Naive thymus-derived CD4-positive, alpha-beta T cell (primary cell): ENCODE data around the gene GLDC. TPM values are rescaled to one million over a fixed set of nuclear protein-coding genes. Genes with fewer than 3 reads are reported as not detected.
A peak's percentile ranks its signal among the peaks of the same experiment; 100 is the strongest.

ENCODE experiments used
- ATAC-seq: fragments of 150-1000 bp; cut with Tn5 transposase; 2 replicates; pipeline ENCODE4 v1.10.0; 2021; ENCODE audit warnings: mild to moderate bottlenecking, moderate library complexity
- CTCF ChIA-PET: fragments of 350-600 bp; sonication (Branson Sonifier 250); formaldehyde crosslinking; loops from one replicate; lab custom pipeline; 2021; ENCODE audit warnings: antibody characterized with exemption; lab: Charles Lee
- POLR2A ChIA-PET: fragments of 350-600 bp; sonication (Branson Sonifier 250); formaldehyde crosslinking; loops from one replicate; lab custom pipeline; 2021; ENCODE audit warnings: antibody characterized with exemption, inconsistent platforms; lab: Charles Lee
- DNase-seq, 9 donors: peaks; one replicate each; pipeline versions ENCODE4 v3.0.0 to v3.0.0-alpha.2; 2020 to 2022; ENCODE audit warnings: mixed read lengths in 1 of 9
- H3K27ac ChIP-seq: one replicate; pipeline ENCODE4 v1.7.0; 2013; ENCODE audit warnings: mild to moderate bottlenecking, low read depth, low read length, moderate library complexity
- H3K27me3 ChIP-seq, 2 donors: one replicate each; pipeline ENCODE4 v1.7.0; 2013; ENCODE audit warnings: low read length in 2 of 2, mild to moderate bottlenecking in 2 of 2, moderate library complexity in 2 of 2; ENCODE audit not compliant: control insufficient read depth in 2 of 2, insufficient read depth in 2 of 2
- H3K36me3 ChIP-seq, 3 experiments: 1 replicate in 2 of 3; 2 replicates in 1 of 3; pipeline ENCODE4 v1.7.0; 2013; ENCODE audit warnings: low read length in 3 of 3, mild to moderate bottlenecking in 3 of 3, moderate library complexity in 1 of 3; ENCODE audit not compliant: insufficient read depth in 3 of 3, control insufficient read depth in 2 of 3
- H3K4me1 ChIP-seq, 2 donors: one replicate each; pipeline ENCODE4 v1.7.0; 2013; ENCODE audit warnings: low read length in 2 of 2, mild to moderate bottlenecking in 2 of 2, moderate library complexity in 1 of 2; ENCODE audit not compliant: control insufficient read depth in 2 of 2, insufficient read depth in 2 of 2
- H3K4me3 ChIP-seq: 2 replicates; pipeline ENCODE4 v1.7.0; 2013; ENCODE audit warnings: mild to moderate bottlenecking, low read length
- H3K9me3 ChIP-seq, 3 experiments: 1 replicate in 2 of 3; 2 replicates in 1 of 3; pipeline ENCODE4 v1.7.0; 2013; ENCODE audit warnings: low read length in 3 of 3; ENCODE audit not compliant: control insufficient read depth in 2 of 3
- H3K27ac Mint-ChIP-seq, 9 donors: one replicate each; pipeline ENCODE4 v1.8.0; 2020 to 2022; ENCODE audit warnings: mixed read lengths in 9 of 9, mild to moderate bottlenecking in 8 of 9, moderate library complexity in 5 of 9, inconsistent platforms in 2 of 9
- H3K27me3 Mint-ChIP-seq, 5 donors: one replicate each; pipeline ENCODE4 v1.8.0; 2021 to 2022; ENCODE audit warnings: mixed read lengths in 5 of 5, mild to moderate bottlenecking in 1 of 5
- H3K36me3 Mint-ChIP-seq, 5 donors: one replicate each; pipeline ENCODE4 v1.8.0; 2020 to 2022; ENCODE audit warnings: mixed read lengths in 5 of 5, mild to moderate bottlenecking in 3 of 5, inconsistent platforms in 1 of 5
- H3K4me1 Mint-ChIP-seq, 7 donors: one replicate each; pipeline ENCODE4 v1.8.0; 2020 to 2022; ENCODE audit warnings: mixed read lengths in 7 of 7, mild to moderate bottlenecking in 3 of 7, inconsistent platforms in 1 of 7
- H3K4me3 Mint-ChIP-seq, 10 donors: one replicate each; pipeline ENCODE4 v1.8.0; 2020 to 2022; ENCODE audit warnings: mild to moderate bottlenecking in 10 of 10, mixed read lengths in 10 of 10, moderate library complexity in 6 of 10, inconsistent platforms in 2 of 10
- H3K9me3 Mint-ChIP-seq, 11 donors: one replicate each; pipeline ENCODE4 v1.8.0; 2020 to 2022; ENCODE audit warnings: mixed read lengths in 11 of 11, mild to moderate bottlenecking in 4 of 11, inconsistent platforms in 1 of 11, moderate library complexity in 1 of 11
- intact Hi-C, 2 donors: fragments of 100-400 bp; cut with micrococcal nuclease; formaldehyde crosslinking; loops; one replicate each; pipeline ENCODE4 v1.15.1; 2023
- polyA plus RNA-seq, 2 donors: library from polyadenylated mRNA; unstranded; fragments of 300-500 nt; fragmentation: Illumina TruSeq; gene quantifications; one replicate each; pipeline ENCODE4 v1.2.3, GENCODE V29; 2021
- total RNA-seq, 6 experiments: library from RNA in 5 of 6; stranded (reverse) in 5 of 6; gene quantifications; 1 replicate in 5 of 6; 2 replicates in 1 of 6; pipeline ENCODE4 v1.2.3 and lab custom pipeline; 2021 to 2026

The GLDC gene
- total and polyA plus RNA-seq, 7 experiments from 2014 or later, result 0.56 to 2.2 (median 2.0) TPM; not detected in 4

- DNase-seq, result peak in 1 of 9 donors; percentile 18
- Histone ChIP-seq H3K36me3 (no peaks in the 10 kb centered on the region), H3K27me3 (no peaks in the 10 kb centered on the region), H3K4me1 (no peaks in the 10 kb centered on the region), H3K9me3 (no peaks in the 10 kb centered on the region), H3K27ac (no peak overlapping the region), H3K4me3 (no peak overlapping the region)
- no peak for ATAC-seq
- H3K36me3 Mint-ChIP-seq, result peaks cover 0 to 3% (median 0%) of the 10 kb centered on the region in 5 donors
- intact Hi-C loops, result loop anchor here (1.0 to 10.0 kb wide), 5 partner anchors 101 to 1702 kb away; partner anchors contain the start of gene JAK2 (in 1 of the 2)
- peak overlapping the region in 1 of 9 donors; percentile 77 for H3K27ac Mint-ChIP-seq
- H3K27me3 Mint-ChIP-seq, result no peaks in the 10 kb centered on the region
- CTCF ChIA-PET, result interaction anchor here (0.9 to 2.1 kb wide), 3 partner anchors 100 to 331 kb away, joined by 3 to 5 read pairs (median 4); no protein-coding TSS in a partner anchor
- POLR2A ChIA-PET, result interaction anchor here (1.1 to 8.4 kb wide), 5 partner anchors 30 to 274 kb away, joined by 3 to 132 read pairs (median 4); partner anchors contain the start of genes KDM4C and UHRF2
- H3K9me3 Mint-ChIP-seq, result peaks cover 0 to 2% (median 0%) of the 10 kb centered on the region in 11 donors
- H3K4me3 Mint-ChIP-seq, result no peak overlapping the region
- H3K4me1 Mint-ChIP-seq, result peaks cover 0 to 23% (median 16%) of the 10 kb centered on the region in 7 donors
Measured at GRCh38 chr9:6686396-6686795, 40.9 kb upstream of the GLDC start.

- Histone ChIP-seq H3K9me3 (no peaks in the 10 kb centered on the region), H3K27ac (peak overlapping the region; percentile 91), H3K36me3 (no peaks in the 10 kb centered on the region), H3K4me3 (peak overlapping the region; percentile 89), H3K4me1 (peaks cover 0 to 6% of the 10 kb centered on the region in 2 donors), H3K27me3 (no peaks in the 10 kb centered on the region)
- ChIA-PET POLR2A (interaction anchor here (0.7 to 8.4 kb wide), 17 partner anchors 12 to 674 kb away, joined by 3 to 132 read pairs (median 4); partner anchors contain the start of genes KDM4C, RANBP6 and UHRF2), CTCF (interaction anchor here (0.5 to 1.3 kb wide), 4 partner anchors 10 to 326 kb away, joined by 3 to 7 read pairs (median 4); partner anchors contain the start of gene KDM4C)
- H3K4me1 Mint-ChIP-seq, result peaks cover 7 to 31% (median 22%) of the 10 kb centered on the region in 7 donors
- H3K4me3 Mint-ChIP-seq, result peak overlapping the region; percentile 88 to 98 (median 95)
- ATAC-seq (peak; percentile 1), DNase-seq (no peak)
- H3K27ac Mint-ChIP-seq, result peak overlapping the region; percentile 97 to 100 (median 99)
- intact Hi-C loops, result loop anchor here (1.0 to 10.0 kb wide), 19 partner anchors 15 to 1697 kb away; partner anchors contain the start of genes KDM4C (in 2 of the 2), UHRF2 (in 2 of the 2), CD274 (in 1 of the 2) and DMAC1 (in 1 of the 2)
- H3K36me3 Mint-ChIP-seq, result peaks cover 0 to 3% (median 0%) of the 10 kb centered on the region in 5 donors
- H3K9me3 Mint-ChIP-seq, result no peaks in the 10 kb centered on the region
- H3K27me3 Mint-ChIP-seq, result no peaks in the 10 kb centered on the region
Measured at GRCh38 chr9:6681957-6682501, 36.5 kb upstream of the GLDC start.

DNA sequence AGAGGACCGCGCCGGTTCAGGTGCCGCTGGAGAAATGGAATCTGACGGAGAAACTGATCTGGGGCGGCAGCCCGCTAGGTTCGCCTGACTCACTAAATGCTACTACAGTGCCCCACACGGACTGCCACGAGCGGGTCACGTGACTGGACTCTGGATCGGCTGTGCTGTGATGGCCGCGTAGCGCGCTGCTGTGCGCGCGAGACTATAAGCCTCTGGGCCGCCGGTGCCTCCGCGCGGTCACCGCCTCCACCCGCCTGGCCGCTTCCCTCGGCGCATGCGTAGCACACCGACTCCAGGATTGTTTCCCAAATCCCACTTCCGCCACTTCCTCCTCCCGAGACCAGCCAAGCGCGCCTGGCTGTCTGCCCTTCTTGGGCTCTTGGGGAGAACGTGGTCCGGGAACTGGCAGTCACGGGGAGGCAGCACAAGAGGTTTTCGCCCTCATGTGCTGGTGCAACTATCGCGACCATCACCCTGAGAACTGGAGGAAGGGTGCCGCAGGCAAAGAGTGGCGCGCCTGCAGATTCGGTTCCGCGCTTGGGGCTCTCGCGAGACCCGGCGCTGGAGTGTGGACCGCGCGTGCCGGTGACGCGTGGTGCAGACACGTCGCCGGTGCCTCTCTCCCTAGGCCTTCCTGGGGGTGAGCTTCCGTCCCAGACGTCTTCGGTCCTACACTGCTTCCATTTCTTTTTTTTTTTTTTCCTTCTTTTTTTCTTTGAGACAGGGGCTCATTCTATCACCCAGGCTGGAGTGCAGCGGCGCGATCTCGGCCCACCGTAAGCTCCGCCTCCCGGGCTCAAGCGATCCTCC is 35.8 kb upstream of the GLDC start:
- ChIA-PET CTCF (interaction anchor here (0.5 to 1.3 kb wide), 4 partner anchors 10 to 326 kb away, joined by 3 to 5 read pairs (median 3); partner anchors contain the start of gene KDM4C), POLR2A (interaction anchor here (0.7 to 8.4 kb wide), 20 partner anchors 11 to 673 kb away, joined by 3 to 132 read pairs (median 4); partner anchors contain the start of genes KDM4C, RANBP6 and UHRF2)
- H3K36me3 Mint-ChIP-seq, result peaks cover 0 to 3% (median 0%) of the 10 kb centered on the region in 5 donors
- Histone ChIP-seq H3K4me1 (peaks cover 0 to 6% of the 10 kb centered on the region in 2 donors), H3K27ac (peak overlapping the region; percentile 91), H3K9me3 (no peaks in the 10 kb centered on the region), H3K27me3 (no peaks in the 10 kb centered on the region), H3K36me3 (no peaks in the 10 kb centered on the region), H3K4me3 (peak overlapping the region; percentile 89)
- peak overlapping the region; percentile 97 to 100 (median 99) for H3K27ac Mint-ChIP-seq
- ATAC-seq, result peak; percentile 90
- H3K4me3 Mint-ChIP-seq, result peak overlapping the region; percentile 88 to 98 (median 95)
- peak; percentile 71 to 95 (median 90) for DNase-seq
- no peaks in the 10 kb centered on the region for H3K9me3 Mint-ChIP-seq
- no peaks in the 10 kb centered on the region for H3K27me3 Mint-ChIP-seq
- intact Hi-C loops, result loop anchor here (1.0 to 10.0 kb wide), 19 partner anchors 14 to 1697 kb away; partner anchors contain the start of genes KDM4C (in 2 of the 2), UHRF2 (in 2 of the 2), CD274 (in 1 of the 2) and DMAC1 (in 1 of the 2)
- H3K4me1 Mint-ChIP-seq, result peaks cover 7 to 31% (median 20%) of the 10 kb centered on the region in 7 donors

- peak in 1 of 9 donors; percentile 69 for DNase-seq
- POLR2A ChIA-PET, result interaction anchor here (0.6 to 8.4 kb wide), 7 partner anchors 11 to 666 kb away, joined by 3 to 132 read pairs (median 4); partner anchors contain the start of genes KDM4C, RANBP6 and UHRF2
- intact Hi-C loops, result loop anchor here (1.0 to 10.0 kb wide), 19 partner anchors 13 to 1696 kb away; partner anchors contain the start of genes KDM4C (in 2 of the 2), UHRF2 (in 2 of the 2), CD274 (in 1 of the 2) and DMAC1 (in 1 of the 2)
Measured at GRCh38 chr9:6680797-6681146, 35.2 kb upstream of the GLDC start.

DNA sequence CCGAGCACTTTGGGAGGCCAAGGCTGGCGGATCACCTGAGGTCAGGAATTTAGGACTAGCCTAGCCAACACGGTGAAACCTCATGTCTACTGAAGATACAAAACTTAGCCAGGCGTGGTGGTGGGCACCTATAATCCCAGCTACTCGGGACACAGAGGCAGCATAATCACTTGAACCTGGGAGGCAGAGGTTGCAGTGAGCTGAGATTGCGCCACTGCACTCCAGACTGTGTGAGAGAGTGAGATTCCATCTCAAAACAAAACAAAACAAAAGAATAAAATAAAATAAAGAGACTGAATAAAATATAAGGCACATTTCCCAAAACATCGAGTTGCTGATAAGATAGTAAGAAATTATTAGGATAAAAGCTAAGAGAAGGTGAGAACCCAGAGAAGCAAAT is 32.3 kb upstream of the GLDC start:
- Histone ChIP-seq H3K27ac (no peak overlapping the region), H3K27me3 (no peaks in the 10 kb centered on the region), H3K4me1 (peaks cover 0 to 6% of the 10 kb centered on the region in 2 donors), H3K9me3 (no peaks in the 10 kb centered on the region), H3K36me3 (no peaks in the 10 kb centered on the region), H3K4me3 (no peak overlapping the region)
- ChIA-PET POLR2A (no interaction called here), CTCF (no interaction called here)
- ATAC-seq (no peak), DNase-seq (no peak)
- intact Hi-C loops, result no loop called here
- Mint-ChIP-seq H3K27me3 (no peaks in the 10 kb centered on the region), H3K4me1 (peaks cover 5 to 17% (median 10%) of the 10 kb centered on the region in 7 donors), H3K36me3 (no peaks in the 10 kb centered on the region), H3K27ac (peak overlapping the region in 1 of 9 donors; percentile 48), H3K4me3 (no peak overlapping the region), H3K9me3 (no peaks in the 10 kb centered on the region)

More at GRCh38 chr9:6680797-6681146, 35.2 kb upstream of the GLDC start:
- peak overlapping the region; percentile 91 for H3K27ac ChIP-seq
- Mint-ChIP-seq H3K27me3 (no peaks in the 10 kb centered on the region), H3K4me1 (peaks cover 7 to 31% (median 18%) of the 10 kb centered on the region in 7 donors), H3K36me3 (peaks cover 0 to 3% (median 0%) of the 10 kb centered on the region in 5 donors), H3K4me3 (peak overlapping the region; percentile 88 to 98 (median 95)), H3K9me3 (no peaks in the 10 kb centered on the region), H3K27ac (peak overlapping the region; percentile 97 to 100 (median 99))
- H3K9me3 ChIP-seq, result no peaks in the 10 kb centered on the region
- no peaks in the 10 kb centered on the region for H3K36me3 ChIP-seq
- peak; percentile 47 for ATAC-seq
- peak overlapping the region; percentile 89 for H3K4me3 ChIP-seq
- peaks cover 0 to 6% of the 10 kb centered on the region in 2 donors for H3K4me1 ChIP-seq
- no peaks in the 10 kb centered on the region for H3K27me3 ChIP-seq
- CTCF ChIA-PET, result interaction anchor here (0.6 to 0.8 kb wide), 2 partner anchors 9 to 89 kb away, joined by 3 read pairs; no protein-coding TSS in a partner anchor
